ENCODE results near the gene ADGRD1. TPM values are rescaled to one million over a fixed set of nuclear protein-coding genes. Genes with fewer than 3 reads are reported as not detected.
"Not testable (repeated sequence)": the region's sequence is repeated elsewhere in the genome, so short reads cannot be mapped to it uniquely, and the experiment has no call there.

The ADGRD1 gene
- total and polyA plus RNA-seq, 8 donors, result 1.4 to 7.3 (median 5.2) TPM

- no peaks in the 10 kb centered on the region for H3K36me3 ChIP-seq
- ATAC-seq (peak in 2 of 4 donors; percentile 73 to 89), FAIRE-seq (no peak), DNase-seq (peak in 1 of 6 donors; percentile 23)
- no peaks in the 10 kb centered on the region for H3K9me3 ChIP-seq
- TF ChIP-seq CTCF (IDR thresholded peaks at IDR 0.05), result no peak
- H3K27me3 ChIP-seq, result no peaks in the 10 kb centered on the region
- intact Hi-C loops (cut with DNase I), result no loop called here
- H3K4me1 ChIP-seq, result no peaks in the 10 kb centered on the region
- H3K27ac ChIP-seq, result no peak overlapping the region
- 56 to 70% methylated on average over 8 of the region's 8 CpGs for WGBS, 2 donors
- H3K4me3 ChIP-seq, result no peak overlapping the region
These were observed 38.7 kb downstream of the ADGRD1 start for GRCh38 chr12:130992448-130992847.

- Histone ChIP-seq H3K36me3 (no peaks in the 10 kb centered on the region), H3K27ac (no peak overlapping the region), H3K4me3 (no peak overlapping the region), H3K9me3 (no peaks in the 10 kb centered on the region), H3K4me1 (no peaks in the 10 kb centered on the region), H3K27me3 (no peaks in the 10 kb centered on the region)
- TF ChIP-seq CTCF (IDR thresholded peaks at IDR 0.05), result no peak
- no peak for DNase-seq
- intact Hi-C loops (cut with DNase I), result no loop called here
- no peak for FAIRE-seq
- ATAC-seq, result peak in 1 of 4 donors; percentile 8
- 74 to 77% methylated on average over 5 of the region's 5 CpGs for WGBS, 2 donors
These were observed 39.4 kb downstream of the ADGRD1 start for GRCh38 chr12:130992979-130993538.

- H3K27ac ChIP-seq, result no peak overlapping the region
- DNase-seq (peak in 1 of 6 donors; percentile 28), FAIRE-seq (no peak), ATAC-seq (no peak)
- H3K4me3 ChIP-seq, result no peak overlapping the region
- no peaks in the 10 kb centered on the region for H3K27me3 ChIP-seq
- WGBS, 2 donors, result 92 to 94% methylated on average over 32 of the region's 32 CpGs
- H3K36me3 ChIP-seq, result no peaks in the 10 kb centered on the region
- intact Hi-C loops (cut with DNase I), result no loop called here
- H3K4me1 ChIP-seq, result no peaks in the 10 kb centered on the region
- no peak for TF ChIP-seq CTCF (IDR thresholded peaks at IDR 0.05)
- H3K9me3 ChIP-seq, result no peaks in the 10 kb centered on the region
These were observed 40.3 kb downstream of the ADGRD1 start for GRCh38 chr12:130993759-130994670.

GRCh38 chr12:130994821-130995375 lies 41.2 kb downstream of the ADGRD1 start:
- ATAC-seq, result no peak
- H3K4me1 ChIP-seq, result no peaks in the 10 kb centered on the region
- no peak for TF ChIP-seq CTCF (IDR thresholded peaks at IDR 0.05)
- intact Hi-C loops (cut with DNase I), result no loop called here
- H3K27me3 ChIP-seq, result no peaks in the 10 kb centered on the region
- no peaks in the 10 kb centered on the region for H3K9me3 ChIP-seq
- H3K36me3 ChIP-seq, result no peaks in the 10 kb centered on the region
- no peak for FAIRE-seq
- H3K27ac ChIP-seq, result no peak overlapping the region
- WGBS, 2 donors, result 88 to 91% methylated on average over 12 of the region's 12 CpGs
- peak in 1 of 6 donors; percentile 32 for DNase-seq
- H3K4me3 ChIP-seq, result no peak overlapping the region

GRCh38 chr12:130995386-130995969 lies 41.8 kb downstream of the ADGRD1 start:
- H3K27ac ChIP-seq; H3K4me3 ChIP-seq; H3K9me3 ChIP-seq; H3K36me3 ChIP-seq; DNase-seq; H3K27me3 ChIP-seq; FAIRE-seq; ATAC-seq; intact Hi-C loops (cut with DNase I); H3K4me1 ChIP-seq: not testable (repeated sequence)
- WGBS, 2 donors, result 79 to 83% methylated on average over 3 to 5 of the region's 5 CpGs

Measured in pancreas (tissue), 10 donors.